Sigmoid colon (tissue), 4 donors: Measurements from ENCODE around the gene ADCY3.

Source experiments
- CTCF ChIP-seq, 4 experiments: fragments of 450-650 bp in 3 of 4; fragments of 200-600 bp in 1 of 4; IDR thresholded peaks; one replicate each; pipeline ENCODE4 v1.5.1; 2016 to 2019; ENCODE audit warnings: antibody characterized with exemption in 4 of 4, mild to moderate bottlenecking in 3 of 4, moderate library complexity in 2 of 4
- EP300 ChIP-seq, 4 donors: sonication (generic); formaldehyde crosslinking; IDR thresholded peaks; one replicate each; pipeline ENCODE4 v1.6.1; 2017; ENCODE audit warnings: antibody characterized with exemption in 4 of 4
- POLR2AphosphoS5 ChIP-seq, 4 donors: sonication (generic); formaldehyde crosslinking; IDR thresholded peaks; one replicate each; pipeline ENCODE4 v1.6.1; 2017; ENCODE audit warnings: antibody characterized with exemption in 4 of 4

DNA sequence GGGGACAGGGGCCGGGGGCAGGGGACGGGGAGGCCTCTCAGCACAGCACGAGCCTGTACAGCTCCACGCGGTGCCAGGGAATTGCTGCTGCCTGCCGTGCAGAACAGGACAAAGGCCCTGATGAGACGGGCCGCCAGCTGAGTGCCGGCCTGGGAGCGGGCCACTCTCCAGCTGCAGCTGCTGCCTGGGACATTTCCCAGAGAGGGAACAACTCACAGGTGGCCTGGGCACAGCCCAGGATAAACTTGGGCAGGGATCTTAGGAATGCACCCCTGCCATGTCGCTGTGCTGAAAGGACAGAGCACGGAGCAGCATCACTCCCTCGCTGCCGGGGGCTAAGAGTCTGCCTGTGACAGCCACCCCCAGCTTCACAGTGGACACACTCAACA lies 88.0 kb downstream of the ADCY3 start:
- TF ChIP-seq CTCF (IDR thresholded peaks at IDR 0.05) (no peak), EP300 (IDR thresholded peaks at IDR 0.05) (no peak), POLR2AphosphoS5 (IDR thresholded peaks at IDR 0.05) (no peak)
